ENCODE measurements around the gene ZFAND6.

DNA sequence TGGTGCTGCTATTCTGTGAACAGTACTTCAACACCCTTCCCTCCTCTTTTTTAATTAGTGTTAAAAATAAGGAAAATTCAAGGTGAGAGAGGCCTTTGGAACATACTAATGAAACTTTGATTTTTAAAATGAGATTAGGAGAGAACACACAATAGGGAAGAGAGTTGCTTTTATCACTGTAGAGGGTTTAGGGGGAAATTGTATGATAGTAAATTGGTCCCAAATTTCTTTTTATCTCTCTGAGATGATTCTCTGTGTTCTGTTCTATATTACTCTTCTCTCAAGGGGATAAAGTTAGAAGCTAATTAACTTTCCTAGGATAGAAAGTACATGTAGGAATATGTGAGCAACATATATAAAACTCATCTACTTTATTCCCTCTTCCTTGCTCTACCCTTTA, 40.8 kb downstream of the ZFAND6 start:
- TF ChIP-seq, protein P1, sequence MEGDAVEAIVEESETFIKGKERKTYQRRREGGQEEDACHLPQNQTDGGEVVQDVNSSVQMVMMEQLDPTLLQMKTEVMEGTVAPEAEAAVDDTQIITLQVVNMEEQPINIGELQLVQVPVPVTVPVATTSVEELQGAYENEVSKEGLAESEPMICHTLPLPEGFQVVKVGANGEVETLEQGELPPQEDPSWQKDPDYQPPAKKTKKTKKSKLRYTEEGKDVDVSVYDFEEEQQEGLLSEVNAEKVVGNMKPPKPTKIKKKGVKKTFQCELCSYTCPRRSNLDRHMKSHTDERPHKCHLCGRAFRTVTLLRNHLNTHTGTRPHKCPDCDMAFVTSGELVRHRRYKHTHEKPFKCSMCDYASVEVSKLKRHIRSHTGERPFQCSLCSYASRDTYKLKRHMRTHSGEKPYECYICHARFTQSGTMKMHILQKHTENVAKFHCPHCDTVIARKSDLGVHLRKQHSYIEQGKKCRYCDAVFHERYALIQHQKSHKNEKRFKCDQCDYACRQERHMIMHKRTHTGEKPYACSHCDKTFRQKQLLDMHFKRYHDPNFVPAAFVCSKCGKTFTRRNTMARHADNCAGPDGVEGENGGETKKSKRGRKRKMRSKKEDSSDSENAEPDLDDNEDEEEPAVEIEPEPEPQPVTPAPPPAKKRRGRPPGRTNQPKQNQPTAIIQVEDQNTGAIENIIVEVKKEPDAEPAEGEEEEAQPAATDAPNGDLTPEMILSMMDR (IDR thresholded peaks at IDR 0.05) = no peak
- no peak for TF ChIP-seq POLR2A (IDR thresholded peaks at IDR 0.05)

All from vagina (tissue), 2 donors.